ENCODE data around the gene SLC10A7. TPM values are rescaled to one million over a fixed set of nuclear protein-coding genes. Genes with fewer than 3 reads are reported as not detected.

Gene SLC10A7
- total and polyA plus RNA-seq, 9 of the 15 experiments (the other 6 are each of a cell fraction or from before 2014, with no cell fraction given), result 6.4 to 22.8 (median 16.1) TPM

DNA sequence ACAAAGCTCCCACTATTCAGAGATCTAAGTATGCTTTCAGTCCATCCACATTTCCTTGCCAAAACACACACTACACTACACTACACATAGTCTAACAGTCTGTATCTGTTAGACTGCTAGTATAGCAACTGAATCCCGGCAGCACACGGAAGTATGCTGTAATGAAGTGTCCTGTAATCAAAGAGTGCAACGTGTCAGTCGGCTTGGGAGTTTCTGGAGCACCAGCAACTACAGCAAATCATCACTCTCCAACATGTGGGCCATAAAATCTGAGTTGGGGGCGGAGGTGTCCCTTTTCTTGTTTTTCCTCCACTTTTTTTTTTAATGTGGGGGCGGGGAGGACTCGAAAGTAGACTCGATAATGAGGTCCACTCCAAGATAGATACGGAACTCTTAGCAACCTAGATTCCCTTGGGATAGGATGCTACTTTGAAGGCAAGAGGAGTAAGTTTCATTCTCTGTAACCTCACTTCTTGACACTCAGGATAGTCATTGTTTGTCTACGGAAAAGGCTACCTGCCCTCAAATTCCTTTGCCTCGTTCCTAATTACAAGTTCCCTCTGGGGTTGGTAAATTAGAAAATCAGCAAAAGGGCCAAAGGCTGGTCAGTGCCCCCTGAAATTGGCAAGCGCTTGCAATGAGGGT, 722 bp downstream of the SLC10A7 start (continued):
- TF ChIP-seq ARID3A (IDR thresholded peaks at IDR 0.05; ENCODE audit: borderline replicate concordance, low read depth, low read length) (0 out of 2 replicates have a peak, but pooled peaks have one; percentile 22), TFE3 (CRISPR knock-in tag; IDR thresholded peaks at IDR 0.05) (no peak)

DNA sequence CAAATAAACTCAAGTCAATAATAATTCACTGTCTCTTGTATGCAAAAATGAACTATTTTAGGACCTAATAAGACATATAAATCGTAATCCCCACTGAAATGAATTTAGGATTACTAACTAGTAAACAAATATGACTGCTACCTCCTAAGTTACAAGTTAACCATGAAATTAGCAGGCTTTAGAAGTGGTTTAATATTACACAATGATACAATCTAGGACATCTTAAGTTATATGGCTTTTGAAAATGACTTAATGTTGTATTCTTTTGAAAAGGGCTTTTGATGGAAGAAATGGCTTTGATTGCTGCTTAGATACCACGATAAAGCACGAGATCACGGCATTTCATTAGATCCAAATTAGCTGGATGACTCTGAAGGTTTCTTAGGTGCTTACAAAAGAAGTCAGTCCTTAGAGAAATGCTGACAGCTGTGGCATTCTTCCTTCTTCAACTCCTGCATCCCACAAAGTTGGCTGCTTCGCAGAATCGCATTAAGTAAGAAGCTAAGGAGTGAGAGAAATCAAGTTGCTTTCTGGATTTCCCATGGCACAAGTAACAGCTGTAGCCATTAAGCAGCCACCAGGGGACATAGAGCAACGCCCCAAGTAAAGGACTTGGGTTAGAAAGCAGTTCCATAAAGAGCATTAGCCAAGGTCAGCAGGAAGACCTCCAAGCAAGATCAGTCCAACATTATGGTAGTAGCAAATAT, 6.9 kb downstream of the SLC10A7 start:
- Histone ChIP-seq H3K27me3 (ENCODE audit: control insufficient read depth in 2 of 2, insufficient read depth in 2 of 2, low read length in 2 of 2) (no peaks in the 10 kb centered on the region), H3K79me2 (ENCODE audit: control insufficient read depth, insufficient read depth, low read length) (peaks cover 21% of the 10 kb centered on the region), H3K9me3 (replicated peaks; ENCODE audit: control insufficient read depth, insufficient read depth, low read depth, low read length) (no peaks in the 10 kb centered on the region), H3K27ac (ENCODE audit: extremely low read depth, low read depth, low read length) (no peak overlapping the region), H3K4me3 (no peak overlapping the region), H3K36me3 (ENCODE audit: control insufficient read depth, insufficient read depth, low read length) (peaks cover 14% of the 10 kb centered on the region; the same call in 2 of the 3 replicates), H3K9me1 (ENCODE audit: control insufficient read depth, insufficient read depth, low read length) (no peaks in the 10 kb centered on the region), H3K4me1 (replicated peaks in 1 of 2; ENCODE audit: control insufficient read depth in 2 of 2, insufficient read depth in 2 of 2, low read length in 2 of 2) (peaks cover 0 to 14% of the 10 kb centered on the region in 2 experiments; a peak in 1 of 5 replicates), H2AFZ (ENCODE audit: low read depth, low read length) (no peak overlapping the region), H4K20me1 (replicated peaks; ENCODE audit: control insufficient read depth, insufficient read depth, low read length) (no peaks in the 10 kb centered on the region), H3K4me2 (ENCODE audit: insufficient read depth, low read length) (no peak overlapping the region), H3K9ac (ENCODE audit: insufficient read depth in 1 of 2, low read depth in 2 of 2, low read length in 2 of 2) (no peak overlapping the region)
- POLR2A ChIA-PET, result no interaction called here
- 81% methylated on average over 7 of the region's 7 CpGs for WGBS (ENCODE audit: insufficient coverage, low coverage, missing lambda C conversion rate)
- in situ Hi-C loops (cut with MboI) (no loop called here), intact Hi-C loops (cut with micrococcal nuclease) (no loop called here)
- no TSS peak for BruUV-seq (replicated peaks)
- ATAC-seq (no peak), FAIRE-seq (no peak), DNase-seq (ENCODE audit: extremely low read depth in 1 of 4, low spot score in 3 of 4) (no peak)
- CTCF ChIA-PET (ENCODE audit: low intra/inter-chr PET ratio), result no interaction called here
- TF ChIP-seq, protein P1, sequence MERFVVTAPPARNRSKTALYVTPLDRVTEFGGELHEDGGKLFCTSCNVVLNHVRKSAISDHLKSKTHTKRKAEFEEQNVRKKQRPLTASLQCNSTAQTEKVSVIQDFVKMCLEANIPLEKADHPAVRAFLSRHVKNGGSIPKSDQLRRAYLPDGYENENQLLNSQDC (CRISPR knock-in tag; IDR thresholded peaks at IDR 0.05), result no peak
- TF ChIP-seq HIVEP1 (CRISPR knock-in tag; IDR thresholded peaks at IDR 0.05) (no peak), MXI1 (IDR thresholded peaks at IDR 0.05; ENCODE audit: low read depth, low read length) (no peak), ZNF12 (CRISPR knock-in tag; IDR thresholded peaks at IDR 0.05) (no peak), CBFB (CRISPR knock-in tag; IDR thresholded peaks at IDR 0.05) (no peak), ATF4 (CRISPR knock-in tag; IDR thresholded peaks at IDR 0.05) (no peak), FOXK2 (conservative IDR thresholded peaks at IDR 0.05 in 1 of 2, IDR thresholded peaks at IDR 0.05 in 1 of 2; ENCODE audit: low read depth in 2 of 2) (no peak)
- TF ChIP-seq, protein P2, sequence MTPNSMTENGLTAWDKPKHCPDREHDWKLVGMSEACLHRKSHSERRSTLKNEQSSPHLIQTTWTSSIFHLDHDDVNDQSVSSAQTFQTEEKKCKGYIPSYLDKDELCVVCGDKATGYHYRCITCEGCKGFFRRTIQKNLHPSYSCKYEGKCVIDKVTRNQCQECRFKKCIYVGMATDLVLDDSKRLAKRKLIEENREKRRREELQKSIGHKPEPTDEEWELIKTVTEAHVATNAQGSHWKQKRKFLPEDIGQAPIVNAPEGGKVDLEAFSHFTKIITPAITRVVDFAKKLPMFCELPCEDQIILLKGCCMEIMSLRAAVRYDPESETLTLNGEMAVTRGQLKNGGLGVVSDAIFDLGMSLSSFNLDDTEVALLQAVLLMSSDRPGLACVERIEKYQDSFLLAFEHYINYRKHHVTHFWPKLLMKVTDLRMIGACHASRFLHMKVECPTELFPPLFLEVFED (CRISPR knock-in tag; conservative IDR thresholded peaks at IDR 0.05), result no peak

All from K562 (cell line).